Measurements from ENCODE around the gene M1AP. TPM values are rescaled to one million over a fixed set of nuclear protein-coding genes. Genes with fewer than 3 reads are reported as not detected.

The M1AP gene
- total RNA-seq, 1 experiment from 2014 or later = not detected

DNA sequence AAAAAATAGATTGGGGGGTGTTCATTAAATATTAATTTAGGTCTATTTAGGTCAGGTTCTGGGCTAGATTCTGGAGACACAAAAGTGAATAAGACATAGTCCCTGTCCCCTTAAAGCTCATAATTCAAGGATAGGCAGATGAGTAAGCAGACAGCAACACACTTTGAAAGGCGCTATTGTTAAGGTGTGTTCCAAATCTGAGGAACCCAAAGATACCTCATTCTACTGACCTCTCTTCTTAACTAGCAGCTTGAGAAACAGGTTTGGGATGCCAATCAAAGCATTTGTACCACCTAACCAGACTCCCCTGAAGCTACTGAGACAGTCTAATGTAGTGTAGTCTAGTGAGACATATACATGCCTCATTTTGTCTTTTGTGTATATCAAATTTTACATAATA lies 40.8 kb upstream of the M1AP start:
- Mint-ChIP-seq H3K36me3 (ENCODE audit: insufficient read depth, unreplicated experiment) (no peaks in the 10 kb centered on the region), H3K27ac (ENCODE audit: unreplicated experiment) (no peak overlapping the region), H3K9me3 (ENCODE audit: unreplicated experiment) (no peaks in the 10 kb centered on the region), H3K27me3 (ENCODE audit: insufficient read depth, unreplicated experiment) (no peaks in the 10 kb centered on the region), H3K4me1 (ENCODE audit: low read depth, unreplicated experiment) (no peaks in the 10 kb centered on the region), H3K4me3 (ENCODE audit: unreplicated experiment) (no peak overlapping the region)
- POLR2A ChIA-PET = no interaction called here
- CTCF ChIA-PET = interaction anchor here (0.5 to 1.4 kb wide), 2 partner anchors 25 to 27 kb away, joined by 3 to 4 read pairs; no protein-coding TSS in a partner anchor
- H3K4me1 ChIP-seq = no peaks in the 10 kb centered on the region
- intact Hi-C loops (cut with micrococcal nuclease; ENCODE audit: unreplicated experiment) = no loop called here
- no peaks in the 10 kb centered on the region for H3K9me3 ChIP-seq
- no TSS peak for BruUV-seq (replicated peaks)
- no peak overlapping the region for H3K4me3 ChIP-seq (ENCODE audit: low read depth, low read length)
- H3K36me3 ChIP-seq (ENCODE audit: control insufficient read depth, insufficient read depth, low read length) = no peaks in the 10 kb centered on the region
- no peak for DNase-seq
- no peaks in the 10 kb centered on the region for H3K27me3 ChIP-seq (replicated peaks; ENCODE audit: control insufficient read depth, insufficient read depth, low read length)
- TF ChIP-seq, protein P1, sequence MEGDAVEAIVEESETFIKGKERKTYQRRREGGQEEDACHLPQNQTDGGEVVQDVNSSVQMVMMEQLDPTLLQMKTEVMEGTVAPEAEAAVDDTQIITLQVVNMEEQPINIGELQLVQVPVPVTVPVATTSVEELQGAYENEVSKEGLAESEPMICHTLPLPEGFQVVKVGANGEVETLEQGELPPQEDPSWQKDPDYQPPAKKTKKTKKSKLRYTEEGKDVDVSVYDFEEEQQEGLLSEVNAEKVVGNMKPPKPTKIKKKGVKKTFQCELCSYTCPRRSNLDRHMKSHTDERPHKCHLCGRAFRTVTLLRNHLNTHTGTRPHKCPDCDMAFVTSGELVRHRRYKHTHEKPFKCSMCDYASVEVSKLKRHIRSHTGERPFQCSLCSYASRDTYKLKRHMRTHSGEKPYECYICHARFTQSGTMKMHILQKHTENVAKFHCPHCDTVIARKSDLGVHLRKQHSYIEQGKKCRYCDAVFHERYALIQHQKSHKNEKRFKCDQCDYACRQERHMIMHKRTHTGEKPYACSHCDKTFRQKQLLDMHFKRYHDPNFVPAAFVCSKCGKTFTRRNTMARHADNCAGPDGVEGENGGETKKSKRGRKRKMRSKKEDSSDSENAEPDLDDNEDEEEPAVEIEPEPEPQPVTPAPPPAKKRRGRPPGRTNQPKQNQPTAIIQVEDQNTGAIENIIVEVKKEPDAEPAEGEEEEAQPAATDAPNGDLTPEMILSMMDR (IDR thresholded peaks at IDR 0.05; ENCODE audit: insufficient read depth in 1 of 2, low read depth in 1 of 2, low read length in 1 of 2, severe bottlenecking in 1 of 2, unreplicated experiment in 1 of 2) = no peak

DNA sequence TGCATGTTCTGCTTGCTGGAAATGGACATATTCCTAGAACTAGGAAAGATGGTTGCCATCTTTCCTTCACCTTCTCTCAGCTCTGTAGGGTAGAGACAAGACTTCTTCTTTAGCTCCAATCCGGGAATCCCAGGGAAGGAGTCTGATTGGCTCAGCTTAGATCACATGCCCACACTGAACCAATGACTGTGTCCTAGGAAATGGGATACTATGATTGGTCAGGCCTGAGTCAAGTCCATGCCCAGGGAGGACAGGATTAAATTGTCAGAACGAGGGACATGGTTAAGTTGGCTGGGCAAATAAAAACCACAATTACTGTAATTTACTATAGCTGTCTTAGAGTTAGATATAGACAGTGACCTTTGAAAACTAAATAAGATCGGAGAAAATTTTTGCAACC lies 37.3 kb upstream of the M1AP start:
- CTCF ChIA-PET = no interaction called here
- no peaks in the 10 kb centered on the region for H3K4me1 ChIP-seq
- no peaks in the 10 kb centered on the region for H3K36me3 ChIP-seq (ENCODE audit: control insufficient read depth, insufficient read depth, low read length)
- H3K9me3 ChIP-seq = no peaks in the 10 kb centered on the region
- intact Hi-C loops (cut with micrococcal nuclease; ENCODE audit: unreplicated experiment) = no loop called here
- H3K36me3 Mint-ChIP-seq (ENCODE audit: insufficient read depth, unreplicated experiment) = no peaks in the 10 kb centered on the region
- H3K27me3 ChIP-seq (replicated peaks; ENCODE audit: control insufficient read depth, insufficient read depth, low read length) = no peaks in the 10 kb centered on the region
- POLR2A ChIA-PET = no interaction called here
- no peaks in the 10 kb centered on the region for H3K4me1 Mint-ChIP-seq (ENCODE audit: low read depth, unreplicated experiment)
- H3K27me3 Mint-ChIP-seq (ENCODE audit: insufficient read depth, unreplicated experiment) = no peaks in the 10 kb centered on the region
- H3K4me3 Mint-ChIP-seq (ENCODE audit: unreplicated experiment) = no peak overlapping the region
- BruUV-seq (replicated peaks) = no TSS peak
- no peak overlapping the region for H3K4me3 ChIP-seq (ENCODE audit: low read depth, low read length)
- no peak for DNase-seq
- H3K9me3 Mint-ChIP-seq (ENCODE audit: unreplicated experiment) = no peaks in the 10 kb centered on the region
- TF ChIP-seq, protein P1 (IDR thresholded peaks at IDR 0.05; ENCODE audit: insufficient read depth in 1 of 2, low read depth in 1 of 2, low read length in 1 of 2, severe bottlenecking in 1 of 2, unreplicated experiment in 1 of 2) = no peak
- no peak overlapping the region for H3K27ac Mint-ChIP-seq (ENCODE audit: unreplicated experiment)

DNA sequence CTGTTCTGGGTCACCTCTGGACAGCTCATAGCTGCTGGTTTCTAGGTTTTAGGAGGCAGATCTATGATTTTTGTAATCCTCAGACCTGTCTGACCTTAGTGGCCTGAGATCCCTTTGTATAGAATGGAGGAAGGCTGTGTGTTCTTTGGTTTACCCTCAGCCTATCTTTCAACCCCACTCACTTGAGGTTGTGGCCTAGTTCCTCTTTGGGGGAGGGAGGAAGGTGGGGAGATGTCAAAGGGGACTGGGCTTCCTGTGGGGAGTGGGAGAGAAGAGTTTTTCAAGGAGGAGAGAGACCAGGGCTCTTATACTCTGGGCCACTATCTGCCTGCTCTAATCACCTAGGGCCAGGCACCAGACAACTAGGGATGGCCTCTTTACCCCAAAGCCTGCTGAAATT lies 34.4 kb upstream of the M1AP start:
- Histone ChIP-seq H3K36me3 (ENCODE audit: control insufficient read depth, insufficient read depth, low read length) (no peaks in the 10 kb centered on the region), H3K4me3 (ENCODE audit: low read depth, low read length) (no peak overlapping the region), H3K27me3 (replicated peaks; ENCODE audit: control insufficient read depth, insufficient read depth, low read length) (no peaks in the 10 kb centered on the region), H3K9me3 (no peaks in the 10 kb centered on the region), H3K4me1 (no peaks in the 10 kb centered on the region)
- Mint-ChIP-seq H3K4me3 (ENCODE audit: unreplicated experiment) (no peak overlapping the region), H3K4me1 (ENCODE audit: low read depth, unreplicated experiment) (no peaks in the 10 kb centered on the region), H3K27ac (ENCODE audit: unreplicated experiment) (no peak overlapping the region), H3K36me3 (ENCODE audit: insufficient read depth, unreplicated experiment) (no peaks in the 10 kb centered on the region), H3K27me3 (ENCODE audit: insufficient read depth, unreplicated experiment) (no peaks in the 10 kb centered on the region), H3K9me3 (ENCODE audit: unreplicated experiment) (no peaks in the 10 kb centered on the region)
- intact Hi-C loops (cut with micrococcal nuclease; ENCODE audit: unreplicated experiment) = no loop called here
- CTCF ChIA-PET = no interaction called here
- TF ChIP-seq, protein P1 (IDR thresholded peaks at IDR 0.05; ENCODE audit: insufficient read depth in 1 of 2, low read depth in 1 of 2, low read length in 1 of 2, severe bottlenecking in 1 of 2, unreplicated experiment in 1 of 2) = no peak
- no TSS peak for BruUV-seq (replicated peaks)
- no peak for DNase-seq
- POLR2A ChIA-PET = no interaction called here
